GDM1 (cell line): ENCODE measurements around the gene ACO2.
"Not testable (repeated sequence)": the region's sequence is repeated elsewhere in the genome, so short reads cannot be mapped to it uniquely, and the experiment has no call there.

ENCODE experiments used
- DNase-seq: peaks from one replicate; lab custom pipeline; 2025; lab: John Stamatoyannopoulos, UW

Gene ACO2

GRCh38 chr22:41568811-41569210, 99.9 kb downstream of the ACO2 start:
- no peak for DNase-seq

DNA sequence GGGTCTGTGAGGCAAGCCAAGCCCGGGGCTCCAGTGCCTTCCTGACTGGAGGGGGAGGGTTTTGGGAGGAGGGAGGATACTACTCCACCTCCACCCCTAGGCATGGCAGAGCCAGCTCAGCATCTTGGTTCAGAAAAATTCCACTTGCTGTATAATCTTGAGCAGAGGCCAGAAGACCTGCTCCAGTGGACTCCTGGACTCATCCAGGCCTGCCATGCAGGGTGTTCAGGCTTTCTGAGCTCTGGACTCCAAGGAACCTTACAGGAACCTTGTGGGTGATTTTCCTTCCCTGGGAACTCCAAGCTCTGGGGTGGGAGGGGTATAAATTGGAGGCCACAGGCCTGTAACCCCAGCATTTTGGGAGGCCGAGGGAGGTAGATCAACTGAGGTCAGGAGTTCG, 101.3 kb downstream of the ACO2 start:
- DNase-seq = no peak

GRCh38 chr22:41571786-41572185, 102.9 kb downstream of the ACO2 start:
- no peak for DNase-seq

GRCh38 chr22:41572305-41572704, 103.4 kb downstream of the ACO2 start:
- not testable (repeated sequence) for DNase-seq

DNA sequence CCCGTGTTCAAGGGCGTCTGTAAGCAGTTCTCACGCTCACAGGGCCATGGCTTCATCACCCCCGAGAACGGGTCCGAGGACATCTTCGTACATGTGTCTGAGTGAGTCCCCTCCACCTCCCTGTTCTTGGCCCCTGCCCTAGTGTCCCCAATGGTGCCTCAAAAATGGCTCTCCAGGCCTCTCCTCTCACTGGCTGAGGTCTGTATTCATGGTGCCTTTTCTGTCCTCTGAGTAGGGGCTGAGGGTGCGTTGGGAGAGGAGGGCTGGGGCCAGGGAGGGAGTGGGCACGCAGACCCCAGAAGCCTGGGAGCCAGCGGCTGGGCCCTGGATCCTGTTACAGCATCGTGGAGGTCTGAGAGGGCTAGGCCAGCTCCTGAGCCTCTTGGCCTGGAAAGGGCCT, 104.8 kb downstream of the ACO2 start:
- DNase-seq = no peak

DNA sequence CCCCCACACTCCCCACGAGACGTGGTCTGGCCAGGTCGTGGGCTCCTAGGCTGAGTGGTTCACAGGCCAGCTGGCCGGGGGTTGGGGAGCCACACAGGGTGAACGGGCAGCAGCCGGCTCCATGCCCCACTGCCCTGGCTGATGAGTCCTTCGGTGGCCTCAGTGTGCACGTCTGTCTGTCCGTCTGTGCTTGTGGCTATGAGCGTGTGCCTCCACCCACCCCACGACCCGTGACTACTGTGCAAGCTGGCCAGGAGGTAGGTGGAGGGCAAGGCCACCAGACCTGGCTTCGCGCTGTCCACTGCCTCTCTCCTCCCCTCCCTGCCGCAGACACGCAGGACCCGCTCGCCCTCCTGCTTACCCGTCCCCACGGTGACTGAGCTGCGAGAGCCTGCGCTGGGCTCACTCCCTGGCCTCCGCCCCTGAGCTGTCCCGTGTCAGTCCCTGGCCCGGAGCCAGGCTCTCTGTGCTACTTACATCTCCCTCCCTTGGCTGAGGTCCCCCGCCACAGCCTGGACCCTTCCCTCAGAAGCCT, 106.0 kb downstream of the ACO2 start:
- DNase-seq = no peak

DNA sequence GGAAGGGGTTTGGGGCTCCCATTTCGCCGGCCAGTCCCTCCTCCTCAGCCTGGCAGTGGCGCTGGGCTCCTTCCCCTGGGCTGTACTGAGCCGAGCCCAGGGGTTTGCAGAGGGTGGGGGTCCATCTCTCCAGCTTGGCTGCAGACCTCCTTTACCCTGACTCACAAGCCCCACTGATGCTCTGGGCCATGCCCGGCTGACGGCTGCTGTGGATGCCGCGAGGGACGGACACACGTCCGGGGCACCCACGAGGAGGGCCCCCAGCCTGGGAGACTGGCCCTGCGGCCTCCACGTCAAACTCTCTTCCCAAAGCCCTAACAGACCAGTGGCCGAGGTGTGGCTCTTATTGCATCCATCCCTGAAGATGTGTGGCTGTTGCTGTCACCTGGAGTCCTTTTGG, 106.6 kb downstream of the ACO2 start:
- DNase-seq = no peak

DNA sequence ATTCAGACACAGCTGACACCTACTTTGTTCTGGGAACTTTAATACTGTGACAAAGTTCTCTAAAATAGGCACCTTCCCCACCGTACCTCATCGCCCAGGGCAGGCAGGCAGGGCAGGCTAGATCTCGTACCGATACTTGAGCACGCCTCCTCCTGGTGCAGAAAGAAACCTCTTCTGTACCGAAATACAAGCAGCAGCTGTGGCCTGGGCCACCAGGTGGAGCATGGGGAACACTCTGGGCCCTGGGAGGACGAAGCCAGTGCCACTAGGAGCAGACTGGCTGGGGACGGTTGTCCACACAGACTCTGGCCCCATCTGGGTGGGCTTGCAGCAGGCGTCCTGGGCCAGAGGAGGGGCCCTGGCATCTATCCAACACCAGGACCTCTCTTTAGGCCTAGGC, 108.0 kb downstream of the ACO2 start:
- DNase-seq = peak; percentile 19

- no peak for DNase-seq
Observed at GRCh38 chr22:41578114-41578513, 109.2 kb downstream of the ACO2 start.
